Neural cell (in vitro differentiated cells): ENCODE results near the gene SCAP. TPM values are rescaled to one million over a fixed set of nuclear protein-coding genes. Genes with fewer than 3 reads are reported as not detected.

Source experiments
- H2AFZ ChIP-seq: fragments of 200-600, 300-800 bp; sonication (generic), shearing (Covaris generic); 2 replicates; pipeline ENCODE4 v1.6.0; 2014; ENCODE audit warnings: low read depth, mild to moderate bottlenecking, antibody characterized with exemption, low read length, moderate library complexity
- H3F3A ChIP-seq: fragments of 200-600 bp; shearing (Covaris generic); 2 replicates; pipeline ENCODE4 v1.6.1; 2016; ENCODE audit warnings: mild to moderate bottlenecking, moderate library complexity, mixed read lengths, antibody characterized with exemption, low read length; ENCODE audit not compliant: insufficient read depth, poor library complexity, severe bottlenecking
- H3K27ac ChIP-seq: fragments of 200-600, 300-800 bp; sonication (generic), shearing (Covaris generic); 2 replicates; pipeline ENCODE4 v1.5.1; 2014; ENCODE audit warnings: mild to moderate bottlenecking, low read length, moderate library complexity
- H3K27me3 ChIP-seq: fragments of 300-800, 200-600 bp; sonication (generic), shearing (Covaris generic); 2 replicates; pipeline ENCODE4 v1.6.0; 2014; ENCODE audit warnings: mild to moderate bottlenecking, low read depth, low read length, moderate library complexity; ENCODE audit not compliant: insufficient read depth
- H3K36me3 ChIP-seq: fragments of 300-800, 200-600 bp; sonication (generic), shearing (Covaris generic); 2 replicates; pipeline ENCODE4 v1.5.1; 2014; ENCODE audit warnings: mild to moderate bottlenecking, antibody characterized with exemption, low read length, moderate library complexity; ENCODE audit not compliant: insufficient read depth
- H3K4me2 ChIP-seq: fragments of 300-800, 200-600 bp; sonication (generic), shearing (Covaris generic); 2 replicates; pipeline ENCODE4 v1.6.0; 2014; ENCODE audit warnings: mild to moderate bottlenecking, low read length
- H3K4me3 ChIP-seq: fragments of 300-800, 200-600 bp; sonication (generic), shearing (Covaris generic); 2 replicates; pipeline ENCODE4 v1.5.1; 2014; ENCODE audit warnings: mild to moderate bottlenecking, low read length, moderate library complexity
- H3K79me2 ChIP-seq: fragments of 200-600 bp; shearing (Covaris generic); replicated peaks from 2 replicates; pipeline ENCODE4 v1.6.0; 2014; ENCODE audit warnings: mild to moderate bottlenecking, low read length, moderate library complexity; ENCODE audit not compliant: insufficient read depth
- H3K9ac ChIP-seq: fragments of 300-800, 200-600 bp; sonication (generic), shearing (Covaris generic); 2 replicates; pipeline ENCODE4 v1.6.1; 2016; ENCODE audit warnings: mild to moderate bottlenecking, low read length, mixed read lengths
- H3K9me2 ChIP-seq: fragments of 200-600 bp; shearing (Covaris generic); 2 replicates; pipeline ENCODE4 v1.6.1; 2016; ENCODE audit warnings: mild to moderate bottlenecking, low read length, mixed read lengths; ENCODE audit not compliant: insufficient read depth
- H3K9me3 ChIP-seq: fragments of 200-600, 300-800 bp; sonication (generic), shearing (Covaris generic); 2 replicates; pipeline ENCODE4 v1.6.1; 2016; ENCODE audit warnings: mild to moderate bottlenecking, mixed run types, low read length, moderate library complexity, mixed read lengths
- H4K20me1 ChIP-seq: fragments of 200-600 bp; shearing (Covaris generic); 2 replicates; pipeline ENCODE4 v1.6.1; 2016; ENCODE audit warnings: mild to moderate bottlenecking, mixed run types; ENCODE audit not compliant: insufficient read depth
- EZH2 ChIP-seq: fragments of 200-600, 300-800 bp; shearing (Covaris generic), sonication (generic); IDR thresholded peaks from 2 replicates; pipeline ENCODE4 v1.6.1; 2014; ENCODE audit warnings: antibody characterized with exemption, low read length, borderline replicate concordance, mild to moderate bottlenecking; ENCODE audit not compliant: insufficient read depth, poor library complexity, severe bottlenecking
- MXI1 ChIP-seq: fragments of 450-650 bp; conservative IDR thresholded peaks from 2 replicates; pipeline ENCODE4 v1.6.1; 2014; ENCODE audit warnings: antibody characterized with exemption, mild to moderate bottlenecking; ENCODE audit not compliant: poor library complexity, severe bottlenecking
- POLR2AphosphoS5 ChIP-seq: IDR thresholded peaks from 2 replicates; pipeline ENCODE4 v1.6.1; 2012
- SMC3 ChIP-seq: fragments of 450-650 bp; conservative IDR thresholded peaks from 2 replicates; pipeline ENCODE4 v1.6.1; 2014; ENCODE audit warnings: antibody characterized with exemption, mild to moderate bottlenecking, moderate library complexity; ENCODE audit not compliant: poor library complexity
- TAF1 ChIP-seq: IDR thresholded peaks from 2 replicates; pipeline ENCODE4 v1.6.1; 2012; ENCODE audit warnings: low read depth
- polyA plus RNA-seq: library from polyadenylated mRNA; depleted of rRNA; stranded (reverse); fragments of >200 nt; gene quantifications from 2 replicates; pipeline ENCODE4 v1.2.3, GENCODE V29; 2014
- TF ChIP-seq, protein P1 (sequence below): fragments of 450-650 bp; IDR thresholded peaks from 2 replicates; pipeline ENCODE4 v1.5.1; 2014; ENCODE audit warnings: antibody characterized with exemption, mild to moderate bottlenecking, moderate library complexity; ENCODE audit not compliant: poor library complexity, severe bottlenecking
- TF ChIP-seq, protein P2 (sequence below): IDR thresholded peaks from 2 replicates; pipeline ENCODE4 v1.6.1; 2012; ENCODE audit warnings: borderline replicate concordance

The SCAP gene
- polyA plus RNA-seq, 1 donor from 2014 or later, result 58.0 TPM

DNA sequence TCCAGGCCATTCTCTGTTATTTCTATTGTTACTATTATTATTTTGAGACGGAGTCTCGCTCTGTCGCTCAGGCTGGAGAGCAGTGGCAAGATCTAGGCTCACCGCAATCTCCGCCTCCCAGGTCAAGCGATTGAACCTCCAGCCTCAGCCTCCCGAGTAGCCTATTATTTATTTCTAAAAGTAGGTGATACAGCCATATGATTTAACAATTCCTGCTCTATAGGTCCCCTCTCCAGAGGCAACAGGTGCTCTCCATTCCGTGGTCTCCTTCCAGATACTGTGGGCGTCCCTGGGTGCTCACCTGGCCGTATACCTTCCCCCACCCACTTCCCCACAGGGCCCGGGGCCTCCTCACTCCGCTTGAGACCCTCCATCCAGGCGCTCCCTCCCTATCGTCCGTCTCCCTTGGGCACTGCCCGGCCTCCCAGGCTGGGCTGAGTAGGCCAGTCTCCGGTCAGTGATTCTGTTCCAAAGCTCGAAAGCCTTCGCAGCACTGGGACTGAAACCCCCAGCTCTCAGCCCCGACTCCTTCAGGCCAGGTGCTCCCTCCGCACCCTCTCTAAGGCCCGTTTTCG, 95.6 kb downstream of the SCAP start:
- H2AFZ ChIP-seq, result peak overlapping the region; percentile 93
- H3K36me3 ChIP-seq, result no peaks in the 10 kb centered on the region
- H3K4me3 ChIP-seq, result peak overlapping the region; percentile 75
- H3K9me2 ChIP-seq, result no peaks in the 10 kb centered on the region
- no peaks in the 10 kb centered on the region for H3F3A ChIP-seq
- H3K79me2 ChIP-seq, result peaks cover 22% of the 10 kb centered on the region
- TF ChIP-seq POLR2AphosphoS5 (no peak), TAF1 (no peak)
- TF ChIP-seq, protein P1, sequence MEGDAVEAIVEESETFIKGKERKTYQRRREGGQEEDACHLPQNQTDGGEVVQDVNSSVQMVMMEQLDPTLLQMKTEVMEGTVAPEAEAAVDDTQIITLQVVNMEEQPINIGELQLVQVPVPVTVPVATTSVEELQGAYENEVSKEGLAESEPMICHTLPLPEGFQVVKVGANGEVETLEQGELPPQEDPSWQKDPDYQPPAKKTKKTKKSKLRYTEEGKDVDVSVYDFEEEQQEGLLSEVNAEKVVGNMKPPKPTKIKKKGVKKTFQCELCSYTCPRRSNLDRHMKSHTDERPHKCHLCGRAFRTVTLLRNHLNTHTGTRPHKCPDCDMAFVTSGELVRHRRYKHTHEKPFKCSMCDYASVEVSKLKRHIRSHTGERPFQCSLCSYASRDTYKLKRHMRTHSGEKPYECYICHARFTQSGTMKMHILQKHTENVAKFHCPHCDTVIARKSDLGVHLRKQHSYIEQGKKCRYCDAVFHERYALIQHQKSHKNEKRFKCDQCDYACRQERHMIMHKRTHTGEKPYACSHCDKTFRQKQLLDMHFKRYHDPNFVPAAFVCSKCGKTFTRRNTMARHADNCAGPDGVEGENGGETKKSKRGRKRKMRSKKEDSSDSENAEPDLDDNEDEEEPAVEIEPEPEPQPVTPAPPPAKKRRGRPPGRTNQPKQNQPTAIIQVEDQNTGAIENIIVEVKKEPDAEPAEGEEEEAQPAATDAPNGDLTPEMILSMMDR, result peak; percentile 41
- H3K27ac ChIP-seq, result peak overlapping the region; percentile 89
- no peaks in the 10 kb centered on the region for H3K27me3 ChIP-seq
- no peaks in the 10 kb centered on the region for H3K9me3 ChIP-seq
- H4K20me1 ChIP-seq, result no peaks in the 10 kb centered on the region
- H3K4me2 ChIP-seq, result peak overlapping the region; percentile 90
- H3K9ac ChIP-seq, result peak overlapping the region; percentile 90

DNA sequence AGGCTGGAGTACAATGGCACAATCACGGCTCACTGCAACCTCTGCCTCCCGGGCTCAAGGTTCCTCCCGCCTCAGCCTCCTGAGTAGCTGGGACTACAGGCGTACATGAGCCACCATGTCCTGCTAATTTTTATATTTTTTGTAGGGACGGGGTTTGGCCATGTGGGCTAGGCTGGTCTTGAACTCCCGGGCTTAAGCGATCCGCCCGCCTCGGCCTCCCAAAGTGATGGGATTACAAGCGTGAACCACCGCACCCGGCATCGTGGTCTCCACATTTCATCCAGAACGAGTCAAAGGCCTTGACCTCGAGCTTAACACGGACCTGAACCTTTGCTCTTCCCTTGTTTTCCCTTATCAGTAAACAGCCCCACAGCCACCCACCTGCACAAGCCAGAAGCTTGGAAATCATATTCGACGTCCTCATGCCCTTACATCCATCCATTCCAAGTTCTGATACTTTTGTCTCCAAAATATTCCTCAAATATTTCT, 96.3 kb downstream of the SCAP start:
- no peaks in the 10 kb centered on the region for H4K20me1 ChIP-seq
- peak overlapping the region; percentile 90 for H3K4me2 ChIP-seq
- no peaks in the 10 kb centered on the region for H3F3A ChIP-seq
- H3K79me2 ChIP-seq, result peaks cover 17% of the 10 kb centered on the region
- H3K36me3 ChIP-seq, result no peaks in the 10 kb centered on the region
- no peaks in the 10 kb centered on the region for H3K9me3 ChIP-seq
- peak overlapping the region; percentile 90 for H3K9ac ChIP-seq
- H3K9me2 ChIP-seq, result no peaks in the 10 kb centered on the region
- H3K27ac ChIP-seq, result peak overlapping the region; percentile 89
- H2AFZ ChIP-seq, result no peak overlapping the region
- peak overlapping the region; percentile 75 for H3K4me3 ChIP-seq
- H3K27me3 ChIP-seq, result no peaks in the 10 kb centered on the region
- TF ChIP-seq, protein P1, result no peak
- TF ChIP-seq, protein P2, sequence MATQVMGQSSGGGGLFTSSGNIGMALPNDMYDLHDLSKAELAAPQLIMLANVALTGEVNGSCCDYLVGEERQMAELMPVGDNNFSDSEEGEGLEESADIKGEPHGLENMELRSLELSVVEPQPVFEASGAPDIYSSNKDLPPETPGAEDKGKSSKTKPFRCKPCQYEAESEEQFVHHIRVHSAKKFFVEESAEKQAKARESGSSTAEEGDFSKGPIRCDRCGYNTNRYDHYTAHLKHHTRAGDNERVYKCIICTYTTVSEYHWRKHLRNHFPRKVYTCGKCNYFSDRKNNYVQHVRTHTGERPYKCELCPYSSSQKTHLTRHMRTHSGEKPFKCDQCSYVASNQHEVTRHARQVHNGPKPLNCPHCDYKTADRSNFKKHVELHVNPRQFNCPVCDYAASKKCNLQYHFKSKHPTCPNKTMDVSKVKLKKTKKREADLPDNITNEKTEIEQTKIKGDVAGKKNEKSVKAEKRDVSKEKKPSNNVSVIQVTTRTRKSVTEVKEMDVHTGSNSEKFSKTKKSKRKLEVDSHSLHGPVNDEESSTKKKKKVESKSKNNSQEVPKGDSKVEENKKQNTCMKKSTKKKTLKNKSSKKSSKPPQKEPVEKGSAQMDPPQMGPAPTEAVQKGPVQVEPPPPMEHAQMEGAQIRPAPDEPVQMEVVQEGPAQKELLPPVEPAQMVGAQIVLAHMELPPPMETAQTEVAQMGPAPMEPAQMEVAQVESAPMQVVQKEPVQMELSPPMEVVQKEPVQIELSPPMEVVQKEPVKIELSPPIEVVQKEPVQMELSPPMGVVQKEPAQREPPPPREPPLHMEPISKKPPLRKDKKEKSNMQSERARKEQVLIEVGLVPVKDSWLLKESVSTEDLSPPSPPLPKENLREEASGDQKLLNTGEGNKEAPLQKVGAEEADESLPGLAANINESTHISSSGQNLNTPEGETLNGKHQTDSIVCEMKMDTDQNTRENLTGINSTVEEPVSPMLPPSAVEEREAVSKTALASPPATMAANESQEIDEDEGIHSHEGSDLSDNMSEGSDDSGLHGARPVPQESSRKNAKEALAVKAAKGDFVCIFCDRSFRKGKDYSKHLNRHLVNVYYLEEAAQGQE, result no peak
- TF ChIP-seq POLR2AphosphoS5 (no peak), MXI1 (no peak)

DNA sequence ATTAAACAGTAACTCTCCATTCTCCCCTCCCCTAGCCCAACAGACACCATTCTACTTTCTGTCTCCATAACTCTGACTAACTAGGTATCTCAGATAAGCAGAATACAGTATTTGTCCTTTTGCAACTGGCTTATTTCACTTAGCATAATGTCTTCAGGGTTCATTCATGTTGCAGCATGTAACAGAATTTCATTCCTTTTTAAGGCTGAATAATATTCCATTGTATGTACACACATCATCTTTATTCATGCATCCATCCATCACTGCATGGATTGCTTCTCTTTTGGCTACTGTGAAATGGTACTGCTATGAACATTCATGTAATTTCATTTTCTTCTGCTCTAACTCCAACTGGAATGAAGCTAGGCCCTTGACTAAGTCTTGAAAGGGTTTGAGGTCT, 96.9 kb downstream of the SCAP start:
- peaks cover 14% of the 10 kb centered on the region for H3K79me2 ChIP-seq
- no peaks in the 10 kb centered on the region for H4K20me1 ChIP-seq
- H3K9me3 ChIP-seq, result no peaks in the 10 kb centered on the region
- no peak overlapping the region for H3K27ac ChIP-seq
- no peaks in the 10 kb centered on the region for H3K36me3 ChIP-seq
- H3K4me3 ChIP-seq, result peak overlapping the region; percentile 75
- H3K9ac ChIP-seq, result no peak overlapping the region
- H3F3A ChIP-seq, result no peaks in the 10 kb centered on the region
- no peaks in the 10 kb centered on the region for H3K27me3 ChIP-seq
- H2AFZ ChIP-seq, result no peak overlapping the region
- no peaks in the 10 kb centered on the region for H3K9me2 ChIP-seq
- H3K4me2 ChIP-seq, result no peak overlapping the region
- TF ChIP-seq TAF1, result no peak
- TF ChIP-seq, protein P1, result no peak
- TF ChIP-seq, protein P2, result no peak
- no peak for TF ChIP-seq EZH2
- TF ChIP-seq MXI1, result no peak
- TF ChIP-seq SMC3, result no peak
